H1 (cell line): ENCODE results near the gene SLC25A3. TPM values are rescaled to one million over a fixed set of nuclear protein-coding genes. Genes with fewer than 3 reads are reported as not detected.
A peak's percentile ranks its signal among the peaks of the same experiment; 100 is the strongest.

ENCODE experiments used
- CTCF ChIA-PET: fragments of 300-600 bp; sonication (Branson Sonifier 250); formaldehyde crosslinking; loops from one replicate; lab custom pipeline; 2021; ENCODE audit not compliant: partially characterized antibody; lab: Charles Lee
- POLR2A ChIA-PET: fragments of 300-600 bp; sonication (Branson Sonifier 250); formaldehyde crosslinking; loops from one replicate; lab custom pipeline; 2021; ENCODE audit warnings: inconsistent platforms; ENCODE audit not compliant: partially characterized antibody; lab: Charles Lee
- DNase-seq, 2 experiments: peaks; one replicate each; pipeline versions ENCODE4 v3.0.0 to v3.0.0-alpha.2; 2010 to 2022; ENCODE audit warnings: low spot score in 2 of 2, low read depth in 1 of 2, mixed read lengths in 1 of 2
- FAIRE-seq: peaks from 2 replicates; lab custom pipeline; 2011; peaks lifted over from hg19 to GRCh38; lab: Jason Lieb, UNC
- H2AFZ ChIP-seq: 2 replicates; pipeline ENCODE4 v1.8.1; 2012; ENCODE audit warnings: low read length, inconsistent platforms
- H2AK5ac ChIP-seq: 2 replicates; pipeline ENCODE4 v1.6.1; 2013; ENCODE audit warnings: low read depth, low read length
- H2BK120ac ChIP-seq: replicated peaks from 2 replicates; pipeline ENCODE3; 2013; ENCODE audit warnings: low read depth, low read length, inconsistent platforms
- H2BK12ac ChIP-seq: 2 replicates; pipeline ENCODE4 v1.6.1; 2013; ENCODE audit warnings: low read depth, low read length
- H2BK15ac ChIP-seq: 2 replicates; pipeline ENCODE4 v1.6.1; 2013; ENCODE audit warnings: low read length
- H2BK20ac ChIP-seq: 2 replicates; pipeline ENCODE4 v1.6.1; 2013; ENCODE audit warnings: low read length
- H2BK5ac ChIP-seq: 2 replicates; pipeline ENCODE4 v1.6.1; 2013; ENCODE audit warnings: low read depth, low read length
- H3K14ac ChIP-seq: 2 replicates; pipeline ENCODE4 v1.6.1; 2013; ENCODE audit warnings: inconsistent platforms; ENCODE audit not compliant: insufficient read length
- H3K18ac ChIP-seq: 2 replicates; pipeline ENCODE4 v1.6.1; 2013; ENCODE audit warnings: low read length; ENCODE audit errors: extremely low read depth
- H3K23ac ChIP-seq: 2 replicates; pipeline ENCODE4 v1.6.1; 2013; ENCODE audit warnings: inconsistent platforms; ENCODE audit not compliant: insufficient read length
- H3K23me2 ChIP-seq: 2 replicates; pipeline ENCODE4 v1.6.1; 2013; ENCODE audit warnings: low read depth, low read length
- H3K27ac ChIP-seq: 2 replicates; pipeline ENCODE4 v1.6.1; 2011; ENCODE audit warnings: low read depth, low read length, inconsistent platforms
- H3K27me3 ChIP-seq, 4 experiments: replicated peaks in 1 of 4; 1 replicate in 1 of 4; 2 replicates in 3 of 4; pipeline versions ENCODE4 v1.6.1 to v1.8.1; 2011 to 2013; ENCODE audit warnings: low read length in 3 of 4, mild to moderate bottlenecking in 3 of 4, inconsistent platforms in 2 of 4, mixed read lengths in 2 of 4, moderate library complexity in 1 of 4; ENCODE audit not compliant: control insufficient read depth in 3 of 4, insufficient read depth in 3 of 4; ENCODE audit errors: extremely low read depth in 1 of 4
- H3K36me3 ChIP-seq, 4 experiments: 2 replicates each; pipeline versions ENCODE4 v1.6.1 to v1.8.1; 2011 to 2013; ENCODE audit warnings: mild to moderate bottlenecking in 4 of 4, low read length in 3 of 4, moderate library complexity in 2 of 4, control low read depth in 1 of 4, inconsistent platforms in 1 of 4; ENCODE audit not compliant: insufficient read depth in 4 of 4, control insufficient read depth in 2 of 4
- H3K4ac ChIP-seq: replicated peaks from 2 replicates; pipeline ENCODE3; 2013; ENCODE audit warnings: low read length, low read depth, mixed read lengths, inconsistent platforms; ENCODE audit not compliant: insufficient read length
- H3K4me1 ChIP-seq, 4 experiments: replicated peaks in 1 of 4; 1 replicate in 1 of 4; 2 replicates in 3 of 4; pipeline versions ENCODE4 v1.6.1 to v1.8.1; 2011 to 2013; ENCODE audit warnings: low read length in 3 of 4, inconsistent platforms in 2 of 4, mixed read lengths in 1 of 4; ENCODE audit not compliant: insufficient read depth in 4 of 4, control insufficient read depth in 3 of 4
- H3K4me2 ChIP-seq, 2 experiments: 2 replicates each; pipeline versions ENCODE4 v1.6.1 to v1.8.1; 2011 to 2013; ENCODE audit warnings: low read depth in 2 of 2, low read length in 2 of 2, control low read depth in 1 of 2, inconsistent platforms in 1 of 2, mild to moderate bottlenecking in 1 of 2; ENCODE audit not compliant: insufficient read depth in 1 of 2
- H3K4me3 ChIP-seq, 4 experiments: fragments of 200-600, 300-600 bp in 1 of 4; sonication (generic), shearing (Covaris generic), sonication (Bioruptor Twin) in 1 of 4; 2 replicates each; pipeline versions ENCODE4 v1.5.1 to v1.8.1; 2011 to 2016; ENCODE audit warnings: low read length in 4 of 4, low read depth in 3 of 4, control low read depth in 2 of 4, inconsistent platforms in 2 of 4, mild to moderate bottlenecking in 2 of 4, mixed read lengths in 1 of 4, moderate library complexity in 1 of 4; ENCODE audit not compliant: insufficient read depth in 2 of 4; ENCODE audit errors: extremely low read depth in 1 of 4
- H3K56ac ChIP-seq: replicated peaks from 2 replicates; pipeline ENCODE3; 2013; ENCODE audit warnings: low read depth, mild to moderate bottlenecking, mixed read lengths, low read length, inconsistent platforms; ENCODE audit not compliant: insufficient read length
- H3K79me1 ChIP-seq: 2 replicates; pipeline ENCODE4 v1.6.1; 2013; ENCODE audit warnings: low read depth, low read length, control low read depth
- H3K79me2 ChIP-seq, 2 experiments: 2 replicates each; pipeline versions ENCODE4 v1.6.1 to v1.8.1; 2012 to 2013; ENCODE audit warnings: low read length in 2 of 2, mild to moderate bottlenecking in 2 of 2, inconsistent platforms in 1 of 2; ENCODE audit not compliant: insufficient read depth in 2 of 2, control insufficient read depth in 1 of 2
- H3K9ac ChIP-seq, 4 experiments: replicated peaks in 1 of 4; 1 replicate in 1 of 4; 2 replicates in 3 of 4; pipeline versions ENCODE4 v1.6.1 to v1.8.1; 2011 to 2013; ENCODE audit warnings: low read depth in 3 of 4, low read length in 3 of 4, control low read depth in 2 of 4, mild to moderate bottlenecking in 2 of 4, moderate library complexity in 2 of 4, inconsistent platforms in 1 of 4; ENCODE audit errors: extremely low read depth in 1 of 4
- H3K9me3 ChIP-seq, 2 experiments: 2 replicates each; pipeline versions ENCODE4 v1.6.1 to v1.8.1; 2012 to 2013; ENCODE audit warnings: mild to moderate bottlenecking in 2 of 2, moderate library complexity in 2 of 2, control low read depth in 1 of 2, inconsistent platforms in 1 of 2, low read depth in 1 of 2, low read length in 1 of 2, mixed read lengths in 1 of 2; ENCODE audit not compliant: insufficient read depth in 2 of 2
- H4K20me1 ChIP-seq, 2 experiments: replicated peaks in 1 of 2; 2 replicates each; pipeline versions ENCODE3 to v1.8.1; 2011 to 2013; ENCODE audit warnings: inconsistent platforms in 2 of 2, low read length in 2 of 2, mild to moderate bottlenecking in 1 of 2; ENCODE audit not compliant: insufficient read depth in 2 of 2, control insufficient read depth in 1 of 2
- H4K5ac ChIP-seq: 2 replicates; pipeline ENCODE4 v1.6.1; 2013; ENCODE audit warnings: low read length, low read depth, mixed read lengths, inconsistent platforms; ENCODE audit not compliant: insufficient read length
- H4K8ac ChIP-seq: 2 replicates; pipeline ENCODE4 v1.8.0; 2013; ENCODE audit warnings: mild to moderate bottlenecking, moderate library complexity, low read length, inconsistent platforms; ENCODE audit not compliant: insufficient read depth; ENCODE audit errors: extremely low read depth
- H4K91ac ChIP-seq: replicated peaks from 2 replicates; pipeline ENCODE3; 2013; ENCODE audit warnings: low read length, mixed read lengths, inconsistent platforms; ENCODE audit not compliant: insufficient read length
- EP300 ChIP-seq, 2 experiments: IDR thresholded peaks; 1 replicate in 1 of 2; 2 replicates in 1 of 2; pipeline ENCODE4 v1.6.1; 2011 to 2012; ENCODE audit warnings: low read depth in 2 of 2, low read length in 2 of 2, mild to moderate bottlenecking in 2 of 2, borderline replicate concordance in 1 of 2, inconsistent platforms in 1 of 2, moderate library complexity in 1 of 2
- GTF2F1 ChIP-seq: IDR thresholded peaks from 2 replicates; pipeline ENCODE4 v1.6.1; 2012; ENCODE audit warnings: low read depth, low read length, improper control_type of control experiment, borderline replicate concordance
- HDAC2 ChIP-seq, 2 experiments: fragments of 300-600 bp in 1 of 2; sonication (generic) in 1 of 2; IDR thresholded peaks; 2 replicates each; pipeline ENCODE4 v1.6.1; 2011 to 2012; ENCODE audit warnings: low read depth in 2 of 2, low read length in 2 of 2, mild to moderate bottlenecking in 2 of 2, moderate library complexity in 2 of 2, borderline replicate concordance in 1 of 2, inconsistent platforms in 1 of 2
- NRF1 ChIP-seq: IDR thresholded peaks from 2 replicates; pipeline ENCODE4 v1.6.1; 2011; ENCODE audit warnings: mild to moderate bottlenecking, low read depth, low read length, improper control_type of control experiment
- RAD21 ChIP-seq, 2 experiments: IDR thresholded peaks in 1 of 2; conservative IDR thresholded peaks in 1 of 2; 2 replicates each; pipeline ENCODE4 v1.6.1; 2011; ENCODE audit warnings: low read depth in 2 of 2, low read length in 2 of 2, improper control_type of control experiment in 1 of 2, inconsistent platforms in 1 of 2, mild to moderate bottlenecking in 1 of 2, moderate library complexity in 1 of 2
- SIN3A ChIP-seq, 2 experiments: IDR thresholded peaks in 1 of 2; conservative IDR thresholded peaks in 1 of 2; 2 replicates each; pipeline ENCODE4 v1.6.1; 2011 to 2012; ENCODE audit warnings: low read length in 2 of 2, improper control_type of control experiment in 1 of 2, low read depth in 1 of 2, mild to moderate bottlenecking in 1 of 2
- SP1 ChIP-seq: IDR thresholded peaks from 2 replicates; pipeline ENCODE4 v1.6.1; 2011; ENCODE audit warnings: low read depth, low read length
- WGBS, 2 experiments: shearing (Covaris generic) in 1 of 2; methylation state at CpG; one replicate each; pipeline versions ENCODE4 v1.1.6 to v1.1.7; 2013 to 2015; ENCODE audit warnings: low lambda C conversion rate in 2 of 2, mixed read lengths in 2 of 2, inconsistent platforms in 1 of 2, low coverage in 1 of 2, missing lambda C conversion rate in 1 of 2; ENCODE audit not compliant: insufficient replicate concordance in 2 of 2, insufficient coverage in 1 of 2, insufficient read length in 1 of 2; ENCODE audit errors: extremely low coverage in 1 of 2, missing lambda C conversion rate in 1 of 2; 5-methylcytosine and 5-hydroxymethylcytosine counted together
- polyA plus RNA-seq, 7 experiments: library from polyadenylated mRNA; depleted of rRNA in 3 of 7; stranded (reverse) in 5 of 7; unstranded in 2 of 7; fragments of >200 nt in 5 of 7; fragments of 200-250 nt in 2 of 7; gene quantifications; 1 replicate in 5 of 7; 2 replicates in 1 of 7; 4 replicates in 1 of 7; pipeline versions ENCODE4 v1.2.1 to v1.2.3, GENCODE V29; 2011 to 2013; ENCODE audit warnings: missing spikeins in 2 of 7, mixed read lengths in 2 of 7
- total RNA-seq: library from RNA; stranded (reverse); fragmentation: NEBNext Ultra II Directional; extraction: Animal tissue kit (Norgen Biotek cat#: 25700); gene quantifications from 2 replicates; pipeline ENCODE4 v1.2.1, GENCODE V29; 2021
- TF ChIP-seq, protein P1 (sequence below), 3 experiments: IDR thresholded peaks; 1 replicate in 2 of 3; 2 replicates in 1 of 3; pipeline versions ENCODE4 v1.5.1 to v1.6.1; 2011; ENCODE audit warnings: low read length in 3 of 3, mild to moderate bottlenecking in 3 of 3, inconsistent platforms in 2 of 3, low read depth in 1 of 3, moderate library complexity in 1 of 3; ENCODE audit not compliant: insufficient read depth in 1 of 3; ENCODE audit errors: control extremely low read depth in 1 of 3

Gene SLC25A3
- total and polyA plus RNA-seq, 2 of the 8 experiments (the other 6 are each of a cell fraction or from before 2014, with no cell fraction given) = 702 to 709 TPM

DNA sequence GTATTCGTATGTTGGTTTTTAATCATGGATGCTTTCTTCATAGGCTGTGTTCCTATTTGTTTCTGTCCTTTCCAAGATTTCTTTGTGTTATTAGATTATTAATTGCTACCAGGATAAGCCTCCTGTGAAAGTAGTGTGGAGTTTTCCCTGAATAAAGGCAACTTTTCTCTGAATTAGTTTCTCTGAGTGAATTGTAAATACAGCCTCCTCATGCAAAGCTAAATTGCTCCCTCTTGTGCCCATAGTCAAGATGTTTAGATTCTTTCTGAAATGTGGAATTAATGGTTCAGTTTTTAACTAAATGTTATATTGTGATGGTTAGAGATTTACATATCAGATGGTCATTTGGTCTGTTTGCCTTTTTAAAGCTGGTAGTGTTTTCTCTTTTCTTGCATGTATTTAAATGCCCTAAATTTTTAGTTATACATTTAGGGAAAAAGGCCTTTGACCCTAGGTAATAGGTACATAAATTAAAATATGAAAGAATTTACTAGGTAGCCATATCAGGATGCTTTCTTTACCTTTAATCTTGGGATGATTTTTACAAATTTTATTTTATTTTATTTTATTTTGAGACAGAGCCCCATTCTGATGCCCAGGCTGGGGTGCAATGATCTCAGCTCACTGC is 60.5 kb downstream of the SLC25A3 start:
- H3K4ac ChIP-seq = no peak overlapping the region
- no peak overlapping the region for H2AK5ac ChIP-seq
- peaks cover 4 to 29% (median 10%) of the 10 kb centered on the region in 4 experiments; a peak in 7 of 8 replicates for H3K36me3 ChIP-seq
- no peak overlapping the region for H3K4me3 ChIP-seq
- H2BK15ac ChIP-seq = no peak overlapping the region
- no peak overlapping the region for H3K4me2 ChIP-seq
- H2BK120ac ChIP-seq = no peak overlapping the region
- no peak overlapping the region for H3K27ac ChIP-seq
- H3K9me3 ChIP-seq = no peaks in the 10 kb centered on the region
- 96% methylated on average over 1 of the region's 1 CpG; no CpG with 5 or more reads in 1 of the 2 experiments for WGBS, 2 experiments
- H2BK5ac ChIP-seq = no peak overlapping the region
- no peak overlapping the region for H3K14ac ChIP-seq
- DNase-seq (no peak), FAIRE-seq (peak; percentile 13)
- no peaks in the 10 kb centered on the region for H3K79me1 ChIP-seq
- H4K20me1 ChIP-seq = no peaks in the 10 kb centered on the region
- no peaks in the 10 kb centered on the region for H3K79me2 ChIP-seq
- ChIA-PET CTCF (interaction anchor here (0.7 to 2.0 kb wide), 18 partner anchors 10 to 232 kb away, joined by 3 to 7 read pairs (median 4); partner anchors contain the start of gene IKBIP), POLR2A (interaction anchor here (0.6 to 1.4 kb wide), 5 partner anchors 10 to 121 kb away, joined by 3 read pairs; partner anchors contain the start of gene IKBIP)
- H3K18ac ChIP-seq = no peak overlapping the region
- H3K27me3 ChIP-seq = no peaks in the 10 kb centered on the region
- no peak overlapping the region for H3K23ac ChIP-seq
- H4K8ac ChIP-seq = no peak overlapping the region
- no peak overlapping the region for H4K91ac ChIP-seq
- H3K56ac ChIP-seq = no peak overlapping the region
- no peaks in the 10 kb centered on the region for H3K4me1 ChIP-seq
- H2AFZ ChIP-seq = no peak overlapping the region
- no peak overlapping the region for H2BK12ac ChIP-seq
- no peaks in the 10 kb centered on the region for H3K23me2 ChIP-seq
- H4K5ac ChIP-seq = no peak overlapping the region
- H2BK20ac ChIP-seq = no peak overlapping the region
- H3K9ac ChIP-seq = no peak overlapping the region
- no peak for TF ChIP-seq HDAC2 (IDR thresholded peaks at IDR 0.05; ENCODE audit: borderline replicate concordance in 1 of 2, low read depth in 2 of 2, low read length in 2 of 2)
- no peak for TF ChIP-seq NRF1
- no peak for TF ChIP-seq EP300 (IDR thresholded peaks at IDR 0.05; ENCODE audit: borderline replicate concordance in 1 of 2, low read depth in 2 of 2, low read length in 2 of 2)
- no peak for TF ChIP-seq SIN3A (conservative IDR thresholded peaks at IDR 0.05 in 1 of 2, IDR thresholded peaks at IDR 0.05 in 1 of 2; ENCODE audit: low read depth in 1 of 2, low read length in 2 of 2)
- TF ChIP-seq, protein P1, sequence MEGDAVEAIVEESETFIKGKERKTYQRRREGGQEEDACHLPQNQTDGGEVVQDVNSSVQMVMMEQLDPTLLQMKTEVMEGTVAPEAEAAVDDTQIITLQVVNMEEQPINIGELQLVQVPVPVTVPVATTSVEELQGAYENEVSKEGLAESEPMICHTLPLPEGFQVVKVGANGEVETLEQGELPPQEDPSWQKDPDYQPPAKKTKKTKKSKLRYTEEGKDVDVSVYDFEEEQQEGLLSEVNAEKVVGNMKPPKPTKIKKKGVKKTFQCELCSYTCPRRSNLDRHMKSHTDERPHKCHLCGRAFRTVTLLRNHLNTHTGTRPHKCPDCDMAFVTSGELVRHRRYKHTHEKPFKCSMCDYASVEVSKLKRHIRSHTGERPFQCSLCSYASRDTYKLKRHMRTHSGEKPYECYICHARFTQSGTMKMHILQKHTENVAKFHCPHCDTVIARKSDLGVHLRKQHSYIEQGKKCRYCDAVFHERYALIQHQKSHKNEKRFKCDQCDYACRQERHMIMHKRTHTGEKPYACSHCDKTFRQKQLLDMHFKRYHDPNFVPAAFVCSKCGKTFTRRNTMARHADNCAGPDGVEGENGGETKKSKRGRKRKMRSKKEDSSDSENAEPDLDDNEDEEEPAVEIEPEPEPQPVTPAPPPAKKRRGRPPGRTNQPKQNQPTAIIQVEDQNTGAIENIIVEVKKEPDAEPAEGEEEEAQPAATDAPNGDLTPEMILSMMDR (IDR thresholded peaks at IDR 0.05; ENCODE audit: control extremely low read depth in 1 of 3, insufficient read depth in 1 of 3, low read depth in 1 of 3, low read length in 3 of 3) = peak in 2 of 3 experiments; percentile 51 to 60; a peak in 2 of 4 replicates
- TF ChIP-seq SP1 = no peak
- peak; percentile 83 to 85 for TF ChIP-seq RAD21 (IDR thresholded peaks at IDR 0.05 in 1 of 2, conservative IDR thresholded peaks at IDR 0.05 in 1 of 2; ENCODE audit: low read depth in 2 of 2, low read length in 2 of 2)
- no peak for TF ChIP-seq GTF2F1
